ENCODE measurements around the gene TSSK3. TPM values are rescaled to one million over a fixed set of nuclear protein-coding genes. Genes with fewer than 3 reads are reported as not detected.

The TSSK3 gene
- total and polyA plus RNA-seq, 9 of the 15 experiments (the other 6 are each of a cell fraction or from before 2014, with no cell fraction given) = 0.27 to 2.8 (median 1.9) TPM

DNA sequence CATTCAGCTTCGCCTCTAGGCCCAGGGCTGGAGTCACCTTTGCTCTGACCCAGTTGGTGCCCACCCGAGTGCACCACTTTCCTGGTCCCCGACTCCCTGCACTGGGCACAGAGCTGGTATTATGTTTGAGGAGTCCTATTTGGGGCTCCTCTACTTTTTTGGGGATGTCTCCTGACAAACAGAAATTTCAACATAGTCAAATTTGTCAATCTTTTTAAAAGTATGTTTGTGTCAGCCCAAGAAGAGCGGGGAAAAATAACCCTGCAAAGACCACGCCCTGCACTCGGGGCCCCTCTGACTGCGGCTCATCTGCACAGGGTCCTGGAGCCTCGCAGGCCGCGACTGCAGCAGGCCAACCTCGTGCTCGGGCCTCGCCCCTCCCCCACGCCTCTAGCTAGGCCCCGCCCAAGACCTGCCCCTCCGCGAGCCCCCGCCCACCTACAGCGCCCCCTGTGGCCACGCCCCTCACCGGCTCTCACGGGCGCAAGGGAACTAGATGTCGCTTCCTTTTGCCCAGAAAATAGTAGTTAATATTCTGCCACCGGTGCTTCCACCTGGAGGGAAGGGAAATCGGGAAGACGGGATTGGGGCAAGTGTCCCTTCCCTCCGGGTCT lies 11.4 kb upstream of the TSSK3 start (continued):
- TF ChIP-seq NR4A1 (CRISPR knock-in tag; IDR thresholded peaks at IDR 0.05) (peak; percentile 88; the same call in 1 of the 2 replicates), NR4A1 (tag; IDR thresholded peaks at IDR 0.05) (peak; percentile 91), KLF6 (CRISPR knock-in tag; IDR thresholded peaks at IDR 0.05; ENCODE audit: borderline replicate concordance) (peak; percentile 85; the same call in 1 of the 2 replicates), BCOR (IDR thresholded peaks at IDR 0.05) (peak; percentile 33; the same call in 1 of the 2 replicates), SRSF9 (IDR thresholded peaks at IDR 0.05; ENCODE audit: borderline replicate concordance, low read depth, low read length) (no peak), SUPT5H (IDR thresholded peaks at IDR 0.05) (no peak; the same call in 1 of the 2 replicates), TSC22D4 (tag; IDR thresholded peaks at IDR 0.05) (no peak), ZNF23 (CRISPR knock-in tag; IDR thresholded peaks at IDR 0.05) (0 out of 2 replicates have a peak, but pooled peaks have one; percentile 12), ZNF668 (CRISPR knock-in tag; IDR thresholded peaks at IDR 0.05) (peak; percentile 84; the same call in 1 of the 2 replicates), CHD2 (IDR thresholded peaks at IDR 0.05; ENCODE audit: low read depth, low read length) (peak; percentile 72), ZNF197 (CRISPR knock-in tag; IDR thresholded peaks at IDR 0.05; ENCODE audit: low read depth) (peak; percentile 81; the same call in 1 of the 2 replicates), BRD4 (IDR thresholded peaks at IDR 0.05) (peak; percentile 75), RNF2 (IDR thresholded peaks at IDR 0.05) (peak; percentile 99), RBFOX2 (IDR thresholded peaks at IDR 0.05; ENCODE audit: low read depth, low read length) (no peak)
- TF ChIP-seq, protein P1, sequence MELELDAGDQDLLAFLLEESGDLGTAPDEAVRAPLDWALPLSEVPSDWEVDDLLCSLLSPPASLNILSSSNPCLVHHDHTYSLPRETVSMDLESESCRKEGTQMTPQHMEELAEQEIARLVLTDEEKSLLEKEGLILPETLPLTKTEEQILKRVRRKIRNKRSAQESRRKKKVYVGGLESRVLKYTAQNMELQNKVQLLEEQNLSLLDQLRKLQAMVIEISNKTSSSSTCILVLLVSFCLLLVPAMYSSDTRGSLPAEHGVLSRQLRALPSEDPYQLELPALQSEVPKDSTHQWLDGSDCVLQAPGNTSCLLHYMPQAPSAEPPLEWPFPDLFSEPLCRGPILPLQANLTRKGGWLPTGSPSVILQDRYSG (tag; conservative IDR thresholded peaks at IDR 0.05; ENCODE audit: low read depth) = peak; percentile 83; the same call in 1 of the 2 replicates
- TF ChIP-seq, protein P2, sequence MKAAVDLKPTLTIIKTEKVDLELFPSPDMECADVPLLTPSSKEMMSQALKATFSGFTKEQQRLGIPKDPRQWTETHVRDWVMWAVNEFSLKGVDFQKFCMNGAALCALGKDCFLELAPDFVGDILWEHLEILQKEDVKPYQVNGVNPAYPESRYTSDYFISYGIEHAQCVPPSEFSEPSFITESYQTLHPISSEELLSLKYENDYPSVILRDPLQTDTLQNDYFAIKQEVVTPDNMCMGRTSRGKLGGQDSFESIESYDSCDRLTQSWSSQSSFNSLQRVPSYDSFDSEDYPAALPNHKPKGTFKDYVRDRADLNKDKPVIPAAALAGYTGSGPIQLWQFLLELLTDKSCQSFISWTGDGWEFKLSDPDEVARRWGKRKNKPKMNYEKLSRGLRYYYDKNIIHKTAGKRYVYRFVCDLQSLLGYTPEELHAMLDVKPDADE (conservative IDR thresholded peaks at IDR 0.05; ENCODE audit: control insufficient read depth, low read depth, low read length) = 0 out of 2 replicates have a peak, but pooled peaks have one; percentile 59
- TF ChIP-seq, protein P3, sequence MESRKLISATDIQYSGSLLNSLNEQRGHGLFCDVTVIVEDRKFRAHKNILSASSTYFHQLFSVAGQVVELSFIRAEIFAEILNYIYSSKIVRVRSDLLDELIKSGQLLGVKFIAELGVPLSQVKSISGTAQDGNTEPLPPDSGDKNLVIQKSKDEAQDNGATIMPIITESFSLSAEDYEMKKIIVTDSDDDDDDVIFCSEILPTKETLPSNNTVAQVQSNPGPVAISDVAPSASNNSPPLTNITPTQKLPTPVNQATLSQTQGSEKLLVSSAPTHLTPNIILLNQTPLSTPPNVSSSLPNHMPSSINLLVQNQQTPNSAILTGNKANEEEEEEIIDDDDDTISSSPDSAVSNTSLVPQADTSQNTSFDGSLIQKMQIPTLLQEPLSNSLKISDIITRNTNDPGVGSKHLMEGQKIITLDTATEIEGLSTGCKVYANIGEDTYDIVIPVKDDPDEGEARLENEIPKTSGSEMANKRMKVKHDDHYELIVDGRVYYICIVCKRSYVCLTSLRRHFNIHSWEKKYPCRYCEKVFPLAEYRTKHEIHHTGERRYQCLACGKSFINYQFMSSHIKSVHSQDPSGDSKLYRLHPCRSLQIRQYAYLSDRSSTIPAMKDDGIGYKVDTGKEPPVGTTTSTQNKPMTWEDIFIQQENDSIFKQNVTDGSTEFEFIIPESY (CRISPR knock-in tag; IDR thresholded peaks at IDR 0.05) = peak; percentile 31; the same call in 1 of the 2 replicates
- TF ChIP-seq, protein P4, sequence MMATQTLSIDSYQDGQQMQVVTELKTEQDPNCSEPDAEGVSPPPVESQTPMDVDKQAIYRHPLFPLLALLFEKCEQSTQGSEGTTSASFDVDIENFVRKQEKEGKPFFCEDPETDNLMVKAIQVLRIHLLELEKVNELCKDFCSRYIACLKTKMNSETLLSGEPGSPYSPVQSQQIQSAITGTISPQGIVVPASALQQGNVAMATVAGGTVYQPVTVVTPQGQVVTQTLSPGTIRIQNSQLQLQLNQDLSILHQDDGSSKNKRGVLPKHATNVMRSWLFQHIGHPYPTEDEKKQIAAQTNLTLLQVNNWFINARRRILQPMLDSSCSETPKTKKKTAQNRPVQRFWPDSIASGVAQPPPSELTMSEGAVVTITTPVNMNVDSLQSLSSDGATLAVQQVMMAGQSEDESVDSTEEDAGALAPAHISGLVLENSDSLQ (IDR thresholded peaks at IDR 0.05) = no peak
- TF ChIP-seq, protein P5, sequence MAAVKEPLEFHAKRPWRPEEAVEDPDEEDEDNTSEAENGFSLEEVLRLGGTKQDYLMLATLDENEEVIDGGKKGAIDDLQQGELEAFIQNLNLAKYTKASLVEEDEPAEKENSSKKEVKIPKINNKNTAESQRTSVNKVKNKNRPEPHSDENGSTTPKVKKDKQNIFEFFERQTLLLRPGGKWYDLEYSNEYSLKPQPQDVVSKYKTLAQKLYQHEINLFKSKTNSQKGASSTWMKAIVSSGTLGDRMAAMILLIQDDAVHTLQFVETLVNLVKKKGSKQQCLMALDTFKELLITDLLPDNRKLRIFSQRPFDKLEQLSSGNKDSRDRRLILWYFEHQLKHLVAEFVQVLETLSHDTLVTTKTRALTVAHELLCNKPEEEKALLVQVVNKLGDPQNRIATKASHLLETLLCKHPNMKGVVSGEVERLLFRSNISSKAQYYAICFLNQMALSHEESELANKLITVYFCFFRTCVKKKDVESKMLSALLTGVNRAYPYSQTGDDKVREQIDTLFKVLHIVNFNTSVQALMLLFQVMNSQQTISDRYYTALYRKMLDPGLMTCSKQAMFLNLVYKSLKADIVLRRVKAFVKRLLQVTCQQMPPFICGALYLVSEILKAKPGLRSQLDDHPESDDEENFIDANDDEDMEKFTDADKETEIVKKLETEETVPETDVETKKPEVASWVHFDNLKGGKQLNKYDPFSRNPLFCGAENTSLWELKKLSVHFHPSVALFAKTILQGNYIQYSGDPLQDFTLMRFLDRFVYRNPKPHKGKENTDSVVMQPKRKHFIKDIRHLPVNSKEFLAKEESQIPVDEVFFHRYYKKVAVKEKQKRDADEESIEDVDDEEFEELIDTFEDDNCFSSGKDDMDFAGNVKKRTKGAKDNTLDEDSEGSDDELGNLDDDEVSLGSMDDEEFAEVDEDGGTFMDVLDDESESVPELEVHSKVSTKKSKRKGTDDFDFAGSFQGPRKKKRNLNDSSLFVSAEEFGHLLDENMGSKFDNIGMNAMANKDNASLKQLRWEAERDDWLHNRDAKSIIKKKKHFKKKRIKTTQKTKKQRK (IDR thresholded peaks at IDR 0.05; ENCODE audit: borderline replicate concordance, low read depth, low read length) = no peak
